ENCODE data around the gene NOPCHAP1.

NOPCHAP1 gene

DNA sequence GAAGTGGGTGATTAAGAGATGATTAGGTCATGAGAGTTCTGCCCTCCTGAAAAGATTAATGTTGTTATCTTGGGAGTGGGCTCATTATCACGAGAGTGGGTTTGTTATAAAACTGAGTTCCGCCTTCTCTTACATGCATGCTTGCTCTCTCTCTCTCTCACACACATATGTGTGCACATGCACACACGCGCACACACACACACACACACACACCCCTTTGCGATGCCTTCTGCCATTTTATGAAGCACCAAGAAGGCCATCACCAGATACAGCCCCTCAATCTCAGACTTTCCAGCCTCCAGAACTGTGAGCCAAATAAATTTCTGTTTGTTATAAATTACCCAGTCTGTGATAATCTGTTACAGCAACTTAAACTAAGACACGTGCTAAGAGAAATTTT is 22.4 kb upstream of the NOPCHAP1 start:
- no peaks in the 10 kb centered on the region for H3K9me3 ChIP-seq (ENCODE audit: severe bottlenecking)
- ATAC-seq (ENCODE audit: low read depth) (no peak), DNase-seq (ENCODE audit: low spot score) (no peak)
- H3K27ac ChIP-seq (ENCODE audit: poor library complexity, severe bottlenecking) = no peak overlapping the region
- no peaks in the 10 kb centered on the region for H3K36me3 ChIP-seq (ENCODE audit: low read depth)
- H3K4me1 ChIP-seq (ENCODE audit: insufficient read depth, poor library complexity, severe bottlenecking) = peaks cover 15% of the 10 kb centered on the region
- no peaks in the 10 kb centered on the region for H3K27me3 ChIP-seq (ENCODE audit: insufficient read depth, poor library complexity, severe bottlenecking)
- H3K4me3 ChIP-seq (ENCODE audit: severe bottlenecking) = no peak overlapping the region
- TF ChIP-seq, protein P1, sequence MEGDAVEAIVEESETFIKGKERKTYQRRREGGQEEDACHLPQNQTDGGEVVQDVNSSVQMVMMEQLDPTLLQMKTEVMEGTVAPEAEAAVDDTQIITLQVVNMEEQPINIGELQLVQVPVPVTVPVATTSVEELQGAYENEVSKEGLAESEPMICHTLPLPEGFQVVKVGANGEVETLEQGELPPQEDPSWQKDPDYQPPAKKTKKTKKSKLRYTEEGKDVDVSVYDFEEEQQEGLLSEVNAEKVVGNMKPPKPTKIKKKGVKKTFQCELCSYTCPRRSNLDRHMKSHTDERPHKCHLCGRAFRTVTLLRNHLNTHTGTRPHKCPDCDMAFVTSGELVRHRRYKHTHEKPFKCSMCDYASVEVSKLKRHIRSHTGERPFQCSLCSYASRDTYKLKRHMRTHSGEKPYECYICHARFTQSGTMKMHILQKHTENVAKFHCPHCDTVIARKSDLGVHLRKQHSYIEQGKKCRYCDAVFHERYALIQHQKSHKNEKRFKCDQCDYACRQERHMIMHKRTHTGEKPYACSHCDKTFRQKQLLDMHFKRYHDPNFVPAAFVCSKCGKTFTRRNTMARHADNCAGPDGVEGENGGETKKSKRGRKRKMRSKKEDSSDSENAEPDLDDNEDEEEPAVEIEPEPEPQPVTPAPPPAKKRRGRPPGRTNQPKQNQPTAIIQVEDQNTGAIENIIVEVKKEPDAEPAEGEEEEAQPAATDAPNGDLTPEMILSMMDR (IDR thresholded peaks at IDR 0.05; ENCODE audit: poor library complexity, severe bottlenecking) = no peak

DNA sequence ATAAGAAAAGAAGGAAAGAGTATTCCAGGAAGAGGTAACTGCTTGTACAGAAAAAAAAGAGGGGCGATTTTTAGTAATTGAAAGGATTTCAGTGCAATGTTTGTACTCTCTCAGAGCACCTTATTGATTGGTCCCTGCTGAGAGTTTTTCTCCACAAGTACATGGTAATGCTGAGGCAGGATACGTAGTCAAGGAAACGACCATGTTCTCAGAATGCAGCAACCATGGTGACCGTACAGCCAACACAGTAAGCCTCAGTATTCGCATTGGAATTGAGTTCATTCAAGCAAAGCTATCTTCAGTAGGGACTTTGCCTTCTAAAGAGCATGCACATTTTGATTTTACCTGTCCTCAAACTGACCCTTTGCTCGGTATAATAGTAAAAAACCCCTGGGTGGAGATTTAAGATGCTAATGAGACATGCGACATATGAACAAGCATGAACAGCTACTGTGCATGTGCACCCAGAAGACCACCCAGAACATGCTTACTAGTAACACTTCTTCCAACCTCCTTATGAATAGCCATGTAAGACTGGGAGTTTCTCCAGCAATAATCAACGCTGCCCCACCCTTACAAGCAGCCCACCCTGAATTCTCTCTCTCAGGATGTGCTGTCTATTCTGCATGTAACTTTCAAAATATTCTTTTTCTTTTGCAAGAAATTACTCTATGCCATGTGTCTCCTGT is 21.8 kb upstream of the NOPCHAP1 start:
- DNase-seq (ENCODE audit: low spot score) (no peak), ATAC-seq (ENCODE audit: low read depth) (no peak)
- no peak overlapping the region for H3K27ac ChIP-seq (ENCODE audit: poor library complexity, severe bottlenecking)
- H3K9me3 ChIP-seq (ENCODE audit: severe bottlenecking) = no peaks in the 10 kb centered on the region
- H3K36me3 ChIP-seq (ENCODE audit: low read depth) = no peaks in the 10 kb centered on the region
- H3K27me3 ChIP-seq (ENCODE audit: insufficient read depth, poor library complexity, severe bottlenecking) = no peaks in the 10 kb centered on the region
- H3K4me1 ChIP-seq (ENCODE audit: insufficient read depth, poor library complexity, severe bottlenecking) = peaks cover 10% of the 10 kb centered on the region
- no peak overlapping the region for H3K4me3 ChIP-seq (ENCODE audit: severe bottlenecking)
- TF ChIP-seq, protein P1 (IDR thresholded peaks at IDR 0.05; ENCODE audit: poor library complexity, severe bottlenecking) = no peak

DNA sequence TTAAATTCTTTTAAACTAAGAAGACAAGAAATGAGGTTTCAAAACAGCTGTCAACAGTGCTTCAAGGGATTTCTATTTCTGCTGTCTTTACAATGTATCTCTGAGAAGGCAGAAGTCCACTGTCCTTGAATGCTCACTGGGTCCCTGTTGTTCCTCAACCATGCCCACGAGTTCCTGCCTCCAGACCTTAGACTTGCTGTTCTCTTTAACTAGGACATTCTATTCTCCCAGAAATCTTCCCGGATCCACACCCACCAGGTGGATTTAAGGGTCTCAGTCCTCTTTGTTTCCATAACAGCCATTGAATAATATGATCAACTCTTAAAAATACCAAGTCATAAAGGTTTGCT is 21.3 kb upstream of the NOPCHAP1 start:
- DNase-seq (ENCODE audit: low spot score) (no peak), ATAC-seq (ENCODE audit: low read depth) (no peak)
- TF ChIP-seq, protein P1 (IDR thresholded peaks at IDR 0.05; ENCODE audit: poor library complexity, severe bottlenecking) = no peak
- H3K4me1 ChIP-seq (ENCODE audit: insufficient read depth, poor library complexity, severe bottlenecking) = peaks cover 4% of the 10 kb centered on the region
- H3K27me3 ChIP-seq (ENCODE audit: insufficient read depth, poor library complexity, severe bottlenecking) = no peaks in the 10 kb centered on the region
- H3K27ac ChIP-seq (ENCODE audit: poor library complexity, severe bottlenecking) = no peak overlapping the region
- H3K36me3 ChIP-seq (ENCODE audit: low read depth) = no peaks in the 10 kb centered on the region
- H3K4me3 ChIP-seq (ENCODE audit: severe bottlenecking) = no peak overlapping the region
- H3K9me3 ChIP-seq (ENCODE audit: severe bottlenecking) = no peaks in the 10 kb centered on the region

DNA sequence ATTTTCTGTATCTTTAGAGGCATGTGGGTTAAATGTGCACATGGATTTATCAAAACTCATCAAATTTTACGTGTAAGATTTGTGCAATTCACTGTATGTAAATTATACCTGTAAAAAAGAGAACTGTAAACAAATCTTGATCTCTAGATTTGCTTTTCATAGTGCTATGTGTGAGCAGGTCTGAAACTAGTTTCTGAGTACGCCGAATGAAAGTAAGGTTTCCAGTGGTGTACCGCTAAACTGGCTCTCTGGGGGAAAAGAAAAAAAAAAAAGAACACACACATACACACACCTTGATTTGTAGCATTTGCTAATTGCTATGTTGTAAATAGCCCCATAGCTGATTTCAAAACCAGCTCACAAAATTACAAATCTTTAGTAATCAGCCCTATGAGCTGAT is 19.4 kb upstream of the NOPCHAP1 start:
- no peak overlapping the region for H3K27ac ChIP-seq (ENCODE audit: poor library complexity, severe bottlenecking)
- no peaks in the 10 kb centered on the region for H3K4me1 ChIP-seq (ENCODE audit: insufficient read depth, poor library complexity, severe bottlenecking)
- no peak for ATAC-seq (ENCODE audit: low read depth)
- DNase-seq (ENCODE audit: low spot score) = no peak
- no peaks in the 10 kb centered on the region for H3K9me3 ChIP-seq (ENCODE audit: severe bottlenecking)
- H3K4me3 ChIP-seq (ENCODE audit: severe bottlenecking) = no peak overlapping the region
- H3K27me3 ChIP-seq (ENCODE audit: insufficient read depth, poor library complexity, severe bottlenecking) = no peaks in the 10 kb centered on the region
- no peaks in the 10 kb centered on the region for H3K36me3 ChIP-seq (ENCODE audit: low read depth)
- TF ChIP-seq, protein P1 (IDR thresholded peaks at IDR 0.05; ENCODE audit: poor library complexity, severe bottlenecking) = no peak

DNA sequence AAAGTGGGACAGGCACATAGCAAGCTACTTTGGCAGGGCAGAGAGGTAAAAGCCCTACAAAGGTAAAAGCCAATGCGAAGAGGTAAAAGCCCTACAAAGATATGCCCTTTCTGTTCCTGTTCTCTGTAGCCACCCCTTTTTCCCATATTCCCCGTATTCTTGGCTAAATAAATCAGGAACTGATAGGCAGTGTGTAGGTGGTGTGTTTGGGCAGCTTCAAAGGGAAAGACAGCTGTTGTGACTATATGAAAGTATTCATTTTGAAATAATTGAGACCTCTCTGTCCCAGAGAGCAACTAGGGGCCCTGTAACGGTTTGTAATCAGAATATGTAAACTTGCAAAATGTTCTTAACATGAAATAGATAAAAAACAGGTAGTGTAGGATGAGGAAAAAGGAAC is 16.8 kb upstream of the NOPCHAP1 start:
- TF ChIP-seq, protein P1 (IDR thresholded peaks at IDR 0.05; ENCODE audit: poor library complexity, severe bottlenecking) = no peak
- Histone ChIP-seq H3K27ac (ENCODE audit: poor library complexity, severe bottlenecking) (no peak overlapping the region), H3K4me3 (ENCODE audit: severe bottlenecking) (no peak overlapping the region), H3K4me1 (ENCODE audit: insufficient read depth, poor library complexity, severe bottlenecking) (peaks cover 7% of the 10 kb centered on the region), H3K36me3 (ENCODE audit: low read depth) (no peaks in the 10 kb centered on the region), H3K27me3 (ENCODE audit: insufficient read depth, poor library complexity, severe bottlenecking) (no peaks in the 10 kb centered on the region), H3K9me3 (ENCODE audit: severe bottlenecking) (no peaks in the 10 kb centered on the region)
- ATAC-seq (ENCODE audit: low read depth) = no peak
- no peak for DNase-seq (ENCODE audit: low spot score)
